SJSA1 (cell line): ENCODE results near the gene CACNB2. TPM values are rescaled to one million over a fixed set of nuclear protein-coding genes. Genes with fewer than 3 reads are reported as not detected.
"Not testable (repeated sequence)": the region's sequence is repeated elsewhere in the genome, so short reads cannot be mapped to it uniquely, and the experiment has no call there.

Experiments used
- DNase-seq, 2 experiments: peaks; one replicate each; pipeline ENCODE4 v3.0.0-alpha.2; 2015 to 2020; ENCODE audit warnings: low spot score in 2 of 2, low read depth in 1 of 2
- H3K27ac ChIP-seq: fragments of 250-450 bp; sonication (Bioruptor Pico); 2 replicates; pipeline ENCODE4 v1.5.1; 2020; ENCODE audit warnings: mild to moderate bottlenecking, moderate library complexity
- H3K27me3 ChIP-seq: fragments of 250-450 bp; sonication (Bioruptor Pico); replicated peaks from 2 replicates; pipeline ENCODE4 v1.5.1; 2020; ENCODE audit warnings: mild to moderate bottlenecking, moderate library complexity
- H3K36me3 ChIP-seq: fragments of 250-450 bp; sonication (Bioruptor Pico); 2 replicates; pipeline ENCODE4 v1.5.1; 2020; ENCODE audit warnings: mild to moderate bottlenecking
- H3K4me1 ChIP-seq: fragments of 250-450 bp; sonication (Bioruptor Pico); replicated peaks from 2 replicates; pipeline ENCODE4 v1.6.1; 2021; ENCODE audit warnings: mild to moderate bottlenecking
- H3K4me3 ChIP-seq: fragments of 250-450 bp; sonication (Bioruptor Pico); 2 replicates; pipeline ENCODE4 v1.5.1; 2020; ENCODE audit warnings: mild to moderate bottlenecking
- H3K9me3 ChIP-seq: fragments of 250-450 bp; sonication (Bioruptor Pico); replicated peaks from 2 replicates; pipeline ENCODE4 v1.5.1; 2020; ENCODE audit warnings: mild to moderate bottlenecking
- total RNA-seq: library from RNA; depleted of rRNA; stranded (reverse); fragments of >200 nt; shearing (Covaris generic); gene quantifications from 2 replicates; pipeline ENCODE4 v1.2.3, GENCODE V29; 2014

CACNB2 gene
- total RNA-seq, 1 experiment from 2014 or later = not detected

DNA sequence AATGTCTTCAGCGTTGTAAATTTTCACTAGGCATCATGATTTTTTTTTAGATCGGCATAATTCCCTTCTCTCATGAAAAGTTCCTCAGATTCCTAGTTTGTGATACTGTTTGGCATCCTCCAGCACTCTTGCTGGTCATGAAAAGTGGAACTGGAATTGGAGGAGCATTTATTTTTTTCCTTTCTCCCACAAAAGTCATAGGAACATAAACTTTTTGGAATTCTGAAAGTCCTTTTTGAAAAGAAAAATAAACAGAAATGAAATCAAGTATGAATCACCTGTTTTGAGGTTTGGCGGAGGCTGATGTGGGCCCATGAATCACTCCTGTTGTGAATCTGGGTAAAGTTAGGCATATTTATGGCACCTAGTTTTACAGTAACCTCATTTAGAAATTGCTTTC is 17.7 kb downstream of the CACNB2 start:
- Histone ChIP-seq H3K27ac (no peak overlapping the region), H3K4me3 (no peak overlapping the region), H3K27me3 (no peaks in the 10 kb centered on the region), H3K36me3 (no peaks in the 10 kb centered on the region), H3K4me1 (no peaks in the 10 kb centered on the region), H3K9me3 (no peaks in the 10 kb centered on the region)
- DNase-seq = peak in 1 of 2 experiments; percentile 20

DNA sequence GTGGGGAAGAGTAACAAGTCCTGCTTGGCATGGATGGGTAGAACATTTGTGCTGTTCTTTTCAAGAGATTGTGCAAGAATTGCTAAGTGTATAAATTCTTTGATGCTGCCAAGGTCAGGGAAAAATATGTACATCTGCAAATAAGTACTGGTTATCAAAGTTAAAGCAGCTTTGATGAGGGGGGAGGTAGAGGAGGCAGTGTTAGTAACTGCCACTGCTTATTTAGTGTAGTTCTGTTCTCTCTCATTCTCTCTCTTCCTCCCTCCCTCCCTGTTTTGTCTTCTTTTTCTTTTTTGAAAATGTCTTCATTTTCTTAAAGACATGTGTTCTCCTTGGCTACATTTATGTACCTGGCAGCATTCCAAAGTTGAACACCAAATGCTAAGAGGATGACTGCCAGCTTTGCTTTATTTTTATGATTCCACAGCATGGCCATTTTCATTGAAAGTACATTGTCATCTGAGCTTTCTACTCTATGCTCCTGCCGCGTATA is 18.6 kb downstream of the CACNB2 start:
- no peak for DNase-seq
- Histone ChIP-seq H3K27me3 (no peaks in the 10 kb centered on the region), H3K27ac (no peak overlapping the region), H3K36me3 (no peaks in the 10 kb centered on the region), H3K4me1 (no peaks in the 10 kb centered on the region), H3K4me3 (no peak overlapping the region), H3K9me3 (no peaks in the 10 kb centered on the region)

- no peaks in the 10 kb centered on the region for H3K4me1 ChIP-seq
- no peak for DNase-seq
- no peaks in the 10 kb centered on the region for H3K9me3 ChIP-seq
- no peaks in the 10 kb centered on the region for H3K36me3 ChIP-seq
- H3K27ac ChIP-seq = no peak overlapping the region
- no peaks in the 10 kb centered on the region for H3K27me3 ChIP-seq
- no peak overlapping the region for H3K4me3 ChIP-seq
These were observed 19.3 kb downstream of the CACNB2 start for GRCh38 chr10:18159557-18159956.

- DNase-seq = no peak
- H3K4me3 ChIP-seq = no peak overlapping the region
- H3K4me1 ChIP-seq = no peaks in the 10 kb centered on the region
- no peaks in the 10 kb centered on the region for H3K36me3 ChIP-seq
- H3K9me3 ChIP-seq = no peaks in the 10 kb centered on the region
- no peak overlapping the region for H3K27ac ChIP-seq
- H3K27me3 ChIP-seq = no peaks in the 10 kb centered on the region
These were observed 21.9 kb downstream of the CACNB2 start for GRCh38 chr10:18162021-18162627.

- no peaks in the 10 kb centered on the region for H3K27me3 ChIP-seq
- no peak overlapping the region for H3K27ac ChIP-seq
- H3K4me3 ChIP-seq = no peak overlapping the region
- no peaks in the 10 kb centered on the region for H3K36me3 ChIP-seq
- DNase-seq = no peak
- H3K4me1 ChIP-seq = no peaks in the 10 kb centered on the region
- no peaks in the 10 kb centered on the region for H3K9me3 ChIP-seq
These were observed 23.9 kb downstream of the CACNB2 start for GRCh38 chr10:18164093-18164492.

DNA sequence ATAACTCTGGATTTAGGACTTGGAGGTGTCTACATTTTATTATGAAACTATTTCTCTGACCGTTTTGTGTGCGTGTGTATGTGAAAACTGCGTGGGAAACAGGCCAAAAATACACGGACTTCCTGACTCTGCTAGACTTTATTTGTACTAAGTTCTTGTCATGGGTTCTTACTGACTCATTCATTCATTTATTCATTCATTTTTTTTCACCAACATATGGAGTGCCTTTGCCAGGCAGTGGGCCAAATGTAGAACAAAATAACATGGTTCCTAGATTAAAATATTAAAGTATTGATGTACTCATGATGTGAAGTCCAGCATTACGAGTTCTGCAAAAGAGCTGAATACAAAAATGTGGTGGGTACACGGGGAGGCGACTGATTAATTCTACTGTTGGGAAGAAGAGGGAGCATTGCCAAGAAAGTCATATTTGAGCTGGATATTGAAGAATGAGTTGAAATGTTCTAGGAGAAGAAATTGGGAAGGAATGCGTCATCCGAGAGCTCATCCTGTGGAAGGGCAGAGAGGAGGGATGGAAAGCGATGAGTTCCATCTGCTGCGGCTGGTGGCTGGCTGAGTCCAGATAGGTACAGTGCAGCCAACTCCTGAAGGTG is 24.6 kb downstream of the CACNB2 start:
- DNase-seq = no peak
- Histone ChIP-seq H3K27me3 (no peaks in the 10 kb centered on the region), H3K36me3 (no peaks in the 10 kb centered on the region), H3K9me3 (no peaks in the 10 kb centered on the region), H3K4me3 (no peak overlapping the region), H3K27ac (no peak overlapping the region), H3K4me1 (no peaks in the 10 kb centered on the region)

GRCh38 chr10:18178854-18179483 is 38.7 kb downstream of the CACNB2 start:
- no peak for DNase-seq
- H3K27ac ChIP-seq = no peak overlapping the region
- no peaks in the 10 kb centered on the region for H3K4me1 ChIP-seq
- H3K4me3 ChIP-seq = no peak overlapping the region
- H3K9me3 ChIP-seq = no peaks in the 10 kb centered on the region
- no peaks in the 10 kb centered on the region for H3K36me3 ChIP-seq
- no peaks in the 10 kb centered on the region for H3K27me3 ChIP-seq

DNA sequence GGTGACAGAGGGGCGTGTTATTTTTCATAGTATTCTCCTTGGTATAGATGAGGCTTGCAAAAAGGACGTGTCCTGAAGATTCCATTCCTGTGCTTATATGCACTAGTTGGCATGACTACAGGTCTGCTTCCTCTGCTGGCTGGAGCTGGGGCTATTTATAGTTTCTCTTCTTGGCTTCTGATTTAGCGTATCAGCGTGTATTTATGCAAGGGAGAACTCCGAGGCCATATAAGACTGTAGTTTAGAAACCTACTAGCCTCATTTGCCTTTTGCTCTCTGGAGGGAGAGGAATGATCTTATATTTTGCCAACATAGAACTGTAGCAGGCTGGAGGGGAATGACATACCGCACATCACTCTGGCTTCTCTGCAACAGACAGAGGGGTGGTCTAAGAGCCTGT is 39.7 kb downstream of the CACNB2 start:
- Histone ChIP-seq H3K27ac (no peak overlapping the region), H3K4me3 (no peak overlapping the region)

GRCh38 chr10:18181382-18181781 is 41.2 kb downstream of the CACNB2 start:
- not testable (repeated sequence) for H3K4me3 ChIP-seq, H3K27me3 ChIP-seq, H3K4me1 ChIP-seq, H3K27ac ChIP-seq, H3K9me3 ChIP-seq, DNase-seq, H3K36me3 ChIP-seq

More for the DNA sequence above, 39.7 kb downstream of the CACNB2 start:
- Histone ChIP-seq H3K36me3 (no peaks in the 10 kb centered on the region), H3K9me3 (no peaks in the 10 kb centered on the region), H3K4me1 (no peaks in the 10 kb centered on the region), H3K27me3 (no peaks in the 10 kb centered on the region)
- no peak for DNase-seq

DNA sequence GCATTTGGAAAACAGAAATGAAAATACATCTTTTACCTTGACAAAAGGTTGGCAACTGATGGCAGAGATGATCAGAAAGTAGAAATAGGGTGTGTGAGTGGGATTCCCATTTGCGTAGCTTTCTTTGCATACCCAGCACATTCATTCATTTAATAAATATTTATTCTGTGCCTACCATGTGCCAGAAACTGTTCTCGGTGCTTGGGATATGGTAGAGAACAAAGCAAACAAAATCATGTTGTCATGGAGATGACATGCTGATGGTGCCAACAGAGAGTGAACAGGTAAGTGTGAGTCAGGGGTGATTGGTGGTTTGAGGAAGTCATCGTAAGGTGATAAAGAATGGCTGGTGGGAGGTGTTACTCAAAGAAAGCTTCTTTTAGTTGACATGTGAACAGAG is 45.4 kb downstream of the CACNB2 start:
- Histone ChIP-seq H3K36me3 (no peaks in the 10 kb centered on the region), H3K27me3 (no peaks in the 10 kb centered on the region), H3K27ac (no peak overlapping the region), H3K4me1 (no peaks in the 10 kb centered on the region), H3K4me3 (no peak overlapping the region), H3K9me3 (no peaks in the 10 kb centered on the region)
- no peak for DNase-seq

DNA sequence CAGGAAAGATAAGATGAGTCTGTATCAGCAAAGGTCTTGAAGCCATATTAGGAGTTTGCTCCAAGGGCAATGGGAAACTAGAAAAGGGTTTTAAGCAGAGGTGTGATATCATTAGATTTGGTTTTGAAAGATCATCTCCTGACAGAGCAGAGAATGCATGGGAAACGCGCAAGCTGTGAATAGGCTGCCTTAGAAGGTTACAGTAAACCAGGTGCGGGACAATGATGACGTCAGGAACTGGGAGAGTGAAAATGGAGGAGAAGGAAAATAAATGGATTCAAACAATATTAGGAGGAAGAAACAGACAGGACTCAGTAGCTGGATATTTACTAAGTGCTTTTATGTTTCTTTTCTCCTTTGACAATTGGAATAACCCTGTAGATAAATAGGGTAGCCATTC is 50.6 kb downstream of the CACNB2 start:
- no peak for DNase-seq
- Histone ChIP-seq H3K27me3 (no peaks in the 10 kb centered on the region), H3K4me3 (no peak overlapping the region), H3K9me3 (no peaks in the 10 kb centered on the region), H3K27ac (no peak overlapping the region), H3K36me3 (no peaks in the 10 kb centered on the region), H3K4me1 (peaks cover 5% of the 10 kb centered on the region)

- no peak overlapping the region for H3K4me3 ChIP-seq
- peaks cover 5% of the 10 kb centered on the region for H3K4me1 ChIP-seq
- no peak overlapping the region for H3K27ac ChIP-seq
- H3K27me3 ChIP-seq = no peaks in the 10 kb centered on the region
- no peaks in the 10 kb centered on the region for H3K36me3 ChIP-seq
- H3K9me3 ChIP-seq = no peaks in the 10 kb centered on the region
- DNase-seq = no peak
These were observed 54.4 kb downstream of the CACNB2 start for GRCh38 chr10:18194634-18195033.

DNA sequence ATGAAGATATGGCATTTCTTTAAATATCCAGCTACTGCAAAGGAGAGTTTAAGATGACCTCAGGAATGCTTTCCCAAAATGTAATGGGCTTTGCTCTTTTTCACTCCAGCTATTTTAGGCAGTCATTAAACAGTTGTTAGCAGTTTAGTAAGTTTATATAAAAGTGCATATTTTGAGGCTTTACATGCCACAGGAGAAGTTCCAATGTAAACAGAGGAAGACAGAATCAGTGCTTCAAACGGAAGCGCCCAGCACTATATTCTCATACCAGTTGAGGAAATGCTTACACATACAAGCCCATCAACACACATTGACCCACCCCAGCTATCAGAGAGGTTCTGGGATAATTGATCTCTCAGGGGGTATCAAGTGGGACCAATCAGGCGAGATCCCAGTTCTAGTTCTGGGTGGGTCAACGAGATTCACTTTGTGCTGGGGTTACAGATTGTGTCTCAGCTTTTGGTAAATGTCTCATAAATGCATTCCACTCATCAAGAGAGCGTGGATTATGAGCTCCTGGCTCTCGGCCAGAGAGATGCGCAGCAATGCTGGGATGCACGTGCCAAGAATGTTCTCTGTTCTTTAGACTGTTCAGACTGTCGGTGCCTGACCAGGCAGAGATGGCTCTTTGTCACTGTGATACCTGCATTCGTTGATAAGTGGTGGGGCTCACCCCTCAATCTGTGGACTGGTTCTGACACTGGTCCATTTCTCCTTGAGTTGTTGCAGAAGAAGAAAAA is 55.0 kb downstream of the CACNB2 start:
- H3K9me3 ChIP-seq = no peaks in the 10 kb centered on the region
- no peaks in the 10 kb centered on the region for H3K27me3 ChIP-seq
- H3K36me3 ChIP-seq = no peaks in the 10 kb centered on the region
- no peak overlapping the region for H3K4me3 ChIP-seq
- H3K27ac ChIP-seq = no peak overlapping the region
- H3K4me1 ChIP-seq = peaks cover 5% of the 10 kb centered on the region
- DNase-seq = peak in 1 of 2 experiments; percentile 12
